Retinal pigment epithelial cell (primary cell): Measurements from ENCODE around the gene PRICKLE3.
"Not testable (repeated sequence)": the region's sequence is repeated elsewhere in the genome, so short reads cannot be mapped to it uniquely, and the experiment has no call there.

Source experiments
- DNase-seq: peaks from one replicate; pipeline ENCODE4 v3.0.0-alpha.2; 2010; ENCODE audit warnings: low read depth
- H3K4me3 ChIP-seq: 2 replicates; pipeline ENCODE4 v1.5.1; 2011; ENCODE audit warnings: mild to moderate bottlenecking, low read length, control low read depth, moderate library complexity
- TF ChIP-seq, protein P1 (sequence below): conservative IDR thresholded peaks from 2 replicates; pipeline ENCODE4 v1.5.1; 2011; ENCODE audit warnings: low read depth, low read length, control low read depth, inconsistent platforms

Gene PRICKLE3

DNA sequence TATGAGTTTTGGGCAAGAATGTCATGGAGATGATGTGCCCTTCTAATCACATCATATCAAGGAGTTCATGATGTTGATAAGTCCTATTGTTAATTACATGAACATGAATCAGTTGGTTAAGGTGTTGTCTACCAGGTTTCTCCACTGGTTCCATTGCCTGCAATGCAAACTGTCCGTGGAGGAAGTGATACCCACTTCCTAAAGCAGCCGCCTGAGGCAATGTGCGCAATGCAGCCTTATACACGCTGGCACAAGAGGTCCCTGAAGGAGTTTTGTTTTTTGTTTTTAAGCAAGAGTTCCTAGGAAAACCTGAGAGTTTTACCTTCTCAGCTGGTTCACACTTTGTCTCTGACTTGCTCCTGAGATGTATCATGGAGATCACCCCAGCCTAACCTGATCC lies 56.7 kb downstream of the PRICKLE3 start:
- TF ChIP-seq, protein P1, sequence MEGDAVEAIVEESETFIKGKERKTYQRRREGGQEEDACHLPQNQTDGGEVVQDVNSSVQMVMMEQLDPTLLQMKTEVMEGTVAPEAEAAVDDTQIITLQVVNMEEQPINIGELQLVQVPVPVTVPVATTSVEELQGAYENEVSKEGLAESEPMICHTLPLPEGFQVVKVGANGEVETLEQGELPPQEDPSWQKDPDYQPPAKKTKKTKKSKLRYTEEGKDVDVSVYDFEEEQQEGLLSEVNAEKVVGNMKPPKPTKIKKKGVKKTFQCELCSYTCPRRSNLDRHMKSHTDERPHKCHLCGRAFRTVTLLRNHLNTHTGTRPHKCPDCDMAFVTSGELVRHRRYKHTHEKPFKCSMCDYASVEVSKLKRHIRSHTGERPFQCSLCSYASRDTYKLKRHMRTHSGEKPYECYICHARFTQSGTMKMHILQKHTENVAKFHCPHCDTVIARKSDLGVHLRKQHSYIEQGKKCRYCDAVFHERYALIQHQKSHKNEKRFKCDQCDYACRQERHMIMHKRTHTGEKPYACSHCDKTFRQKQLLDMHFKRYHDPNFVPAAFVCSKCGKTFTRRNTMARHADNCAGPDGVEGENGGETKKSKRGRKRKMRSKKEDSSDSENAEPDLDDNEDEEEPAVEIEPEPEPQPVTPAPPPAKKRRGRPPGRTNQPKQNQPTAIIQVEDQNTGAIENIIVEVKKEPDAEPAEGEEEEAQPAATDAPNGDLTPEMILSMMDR = no peak
- no peak overlapping the region for H3K4me3 ChIP-seq
- DNase-seq = no peak

DNA sequence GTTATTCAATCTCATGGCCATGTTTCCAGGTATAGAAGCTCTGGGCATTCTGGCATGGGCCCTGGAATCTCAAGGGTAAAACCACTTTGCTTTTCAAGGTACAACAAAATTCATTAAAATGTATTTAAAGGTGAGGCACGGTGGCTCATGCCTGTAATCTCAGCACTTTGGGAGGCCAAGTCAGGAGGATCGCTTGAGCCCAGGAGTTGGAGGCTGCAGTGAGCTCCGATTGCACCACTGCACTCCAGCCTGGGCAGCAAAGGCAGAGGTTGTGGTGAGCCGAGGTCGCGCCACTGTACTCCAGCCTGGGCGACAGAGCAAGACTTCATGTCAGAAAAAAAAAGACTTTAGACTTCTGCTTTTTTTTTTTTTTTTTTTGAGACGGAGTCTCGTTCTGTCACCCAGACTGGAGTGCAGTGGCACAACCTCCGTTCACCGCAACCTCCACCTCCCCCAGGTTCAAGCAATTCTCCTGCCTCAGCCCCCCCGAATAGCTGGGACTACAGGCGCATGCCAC lies 58.4 kb downstream of the PRICKLE3 start:
- DNase-seq, H3K4me3 ChIP-seq: not testable (repeated sequence)
